OCI-LY1 (cell line): ENCODE data around the gene TSEN15.

Experiments
- H2AFZ ChIP-seq: fragments of 200-600 bp; sonication (generic), shearing (Covaris generic); 2 replicates; pipeline ENCODE4 v1.6.0; 2014; ENCODE audit warnings: antibody characterized with exemption, mild to moderate bottlenecking, low read length
- H3F3A ChIP-seq: fragments of 200-600 bp; sonication (generic), shearing (Covaris generic); 2 replicates; pipeline ENCODE4 v1.6.0; 2014; ENCODE audit warnings: mild to moderate bottlenecking, antibody characterized with exemption, low read length, moderate library complexity; ENCODE audit not compliant: insufficient read depth
- H3K27ac ChIP-seq: fragments of 200-600 bp; sonication (generic); 2 replicates; pipeline ENCODE4 v1.5.1; 2014; ENCODE audit warnings: low read length, mixed run types, mild to moderate bottlenecking, low read depth; ENCODE audit not compliant: poor library complexity, severe bottlenecking
- H3K27me3 ChIP-seq: fragments of 200-600 bp; sonication (generic); 2 replicates; pipeline ENCODE4 v1.6.0; 2014; ENCODE audit warnings: antibody characterized with exemption, mild to moderate bottlenecking, low read length, moderate library complexity; ENCODE audit not compliant: insufficient read depth
- H3K36me3 ChIP-seq: fragments of 200-600 bp; sonication (generic); 2 replicates; pipeline ENCODE4 v1.6.1; 2014; ENCODE audit warnings: mild to moderate bottlenecking, antibody characterized with exemption, low read length, moderate library complexity, mixed read lengths; ENCODE audit not compliant: insufficient read depth
- H3K4me1 ChIP-seq: fragments of 200-600 bp; sonication (generic); 2 replicates; pipeline ENCODE4 v1.5.1; 2014; ENCODE audit warnings: mild to moderate bottlenecking, low read length, moderate library complexity; ENCODE audit not compliant: insufficient read depth, severe bottlenecking
- H3K4me2 ChIP-seq: fragments of 200-600 bp; sonication (generic), shearing (Covaris generic); 2 replicates; pipeline ENCODE4 v1.6.1; 2014; ENCODE audit warnings: low read length
- H3K4me3 ChIP-seq: fragments of 200-600 bp; sonication (generic); 2 replicates; pipeline ENCODE4 v1.5.1; 2014; ENCODE audit warnings: low read length, low read depth, mild to moderate bottlenecking, mixed read lengths; ENCODE audit not compliant: poor library complexity, severe bottlenecking
- H3K79me2 ChIP-seq: fragments of 200-600 bp; shearing (Covaris generic); 2 replicates; pipeline ENCODE4 v1.6.1; 2016; ENCODE audit warnings: mixed run types, low read length, mixed read lengths; ENCODE audit not compliant: insufficient read depth
- H3K9ac ChIP-seq: fragments of 200-600 bp; sonication (generic), shearing (Covaris generic); 2 replicates; pipeline ENCODE4 v1.6.1; 2014; ENCODE audit warnings: mild to moderate bottlenecking, low read length, mixed read lengths
- H3K9me2 ChIP-seq: fragments of 200-600 bp; sonication (generic), shearing (Covaris generic); 2 replicates; pipeline ENCODE4 v1.6.1; 2014; ENCODE audit warnings: low read depth, mild to moderate bottlenecking, low read length, mixed read lengths
- H3K9me3 ChIP-seq: fragments of 200-600 bp; shearing (Covaris generic); 2 replicates; pipeline ENCODE4 v1.6.1; 2014; ENCODE audit warnings: low read length, mixed read lengths
- H4K20me1 ChIP-seq: fragments of 200-600 bp; sonication (generic), shearing (Covaris generic); 2 replicates; pipeline ENCODE4 v1.6.0; 2016; ENCODE audit warnings: mild to moderate bottlenecking, low read length; ENCODE audit not compliant: insufficient read depth
- EZH2 ChIP-seq: fragments of 200-600 bp; sonication (generic), shearing (Covaris generic); IDR thresholded peaks from 2 replicates; pipeline ENCODE4 v1.8.0; 2017; ENCODE audit warnings: borderline replicate concordance, mixed run types, mild to moderate bottlenecking, antibody characterized with exemption, low read length, moderate library complexity, mixed read lengths
- TF ChIP-seq, protein P1 (sequence below): fragments of 200-600 bp; sonication (generic), shearing (Covaris generic); IDR thresholded peaks from 2 replicates; pipeline ENCODE4 v1.5.1; 2017; ENCODE audit warnings: mild to moderate bottlenecking, antibody characterized with exemption, low read length, moderate library complexity, mixed read lengths

Gene TSEN15

DNA sequence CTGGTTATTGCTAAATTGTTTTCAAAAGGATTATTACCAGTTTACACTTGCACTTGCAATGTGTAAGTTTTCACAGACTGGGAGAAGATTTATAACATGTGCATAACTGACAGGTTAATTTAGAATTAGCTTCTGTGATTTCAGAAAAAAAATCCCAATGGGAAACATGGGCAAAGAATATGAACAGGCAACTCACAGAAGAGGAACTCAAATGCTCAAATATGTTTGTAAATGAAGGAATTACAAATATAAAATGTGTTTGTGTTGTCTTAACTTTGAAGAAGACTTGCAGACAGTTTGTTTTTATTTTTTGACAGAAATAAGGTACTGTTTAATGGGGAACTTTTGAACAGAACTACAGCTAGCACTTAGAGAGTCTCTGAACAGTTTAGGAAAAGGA is 8.4 kb downstream of the TSEN15 start:
- Histone ChIP-seq H3K4me2 (no peak overlapping the region), H3K9me3 (no peaks in the 10 kb centered on the region), H3K36me3 (peaks cover 32% of the 10 kb centered on the region), H3K9ac (no peak overlapping the region), H3F3A (no peaks in the 10 kb centered on the region), H2AFZ (no peak overlapping the region), H3K79me2 (no peaks in the 10 kb centered on the region), H3K9me2 (no peaks in the 10 kb centered on the region), H4K20me1 (no peaks in the 10 kb centered on the region), H3K27me3 (no peaks in the 10 kb centered on the region), H3K27ac (no peak overlapping the region), H3K4me1 (no peaks in the 10 kb centered on the region), H3K4me3 (no peak overlapping the region)
- no peak for TF ChIP-seq EZH2
- TF ChIP-seq, protein P1, sequence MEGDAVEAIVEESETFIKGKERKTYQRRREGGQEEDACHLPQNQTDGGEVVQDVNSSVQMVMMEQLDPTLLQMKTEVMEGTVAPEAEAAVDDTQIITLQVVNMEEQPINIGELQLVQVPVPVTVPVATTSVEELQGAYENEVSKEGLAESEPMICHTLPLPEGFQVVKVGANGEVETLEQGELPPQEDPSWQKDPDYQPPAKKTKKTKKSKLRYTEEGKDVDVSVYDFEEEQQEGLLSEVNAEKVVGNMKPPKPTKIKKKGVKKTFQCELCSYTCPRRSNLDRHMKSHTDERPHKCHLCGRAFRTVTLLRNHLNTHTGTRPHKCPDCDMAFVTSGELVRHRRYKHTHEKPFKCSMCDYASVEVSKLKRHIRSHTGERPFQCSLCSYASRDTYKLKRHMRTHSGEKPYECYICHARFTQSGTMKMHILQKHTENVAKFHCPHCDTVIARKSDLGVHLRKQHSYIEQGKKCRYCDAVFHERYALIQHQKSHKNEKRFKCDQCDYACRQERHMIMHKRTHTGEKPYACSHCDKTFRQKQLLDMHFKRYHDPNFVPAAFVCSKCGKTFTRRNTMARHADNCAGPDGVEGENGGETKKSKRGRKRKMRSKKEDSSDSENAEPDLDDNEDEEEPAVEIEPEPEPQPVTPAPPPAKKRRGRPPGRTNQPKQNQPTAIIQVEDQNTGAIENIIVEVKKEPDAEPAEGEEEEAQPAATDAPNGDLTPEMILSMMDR, result no peak

DNA sequence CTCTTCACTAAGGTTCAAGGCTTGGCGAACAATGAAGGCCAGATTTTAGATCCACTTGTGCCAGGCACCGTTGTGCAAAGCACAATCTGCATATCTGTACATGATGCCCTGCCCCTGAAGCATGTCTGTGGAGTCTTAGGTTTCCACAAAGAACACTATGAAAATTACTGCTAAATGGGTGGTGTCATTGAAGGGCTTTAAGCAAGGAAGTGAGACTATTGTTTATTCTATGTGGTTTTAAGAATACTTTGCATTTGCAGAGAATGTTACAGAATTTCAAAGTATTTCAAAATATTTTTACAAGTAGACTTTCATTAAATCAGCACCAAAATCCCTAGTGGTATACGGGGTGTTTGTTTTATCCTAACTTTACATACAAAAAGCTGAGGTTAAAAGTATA is 8.8 kb downstream of the TSEN15 start:
- no peak overlapping the region for H3K27ac ChIP-seq
- no peaks in the 10 kb centered on the region for H3K79me2 ChIP-seq
- no peaks in the 10 kb centered on the region for H3K9me2 ChIP-seq
- H3K9me3 ChIP-seq, result no peaks in the 10 kb centered on the region
- no peak for TF ChIP-seq EZH2
- TF ChIP-seq, protein P1, result no peak
- H3K4me3 ChIP-seq, result no peak overlapping the region
- H3K4me1 ChIP-seq, result no peaks in the 10 kb centered on the region
- no peak overlapping the region for H3K9ac ChIP-seq
- H3K4me2 ChIP-seq, result no peak overlapping the region
- no peak overlapping the region for H2AFZ ChIP-seq
- peaks cover 28% of the 10 kb centered on the region for H3K36me3 ChIP-seq
- no peaks in the 10 kb centered on the region for H3F3A ChIP-seq
- H4K20me1 ChIP-seq, result no peaks in the 10 kb centered on the region
- H3K27me3 ChIP-seq, result no peaks in the 10 kb centered on the region

DNA sequence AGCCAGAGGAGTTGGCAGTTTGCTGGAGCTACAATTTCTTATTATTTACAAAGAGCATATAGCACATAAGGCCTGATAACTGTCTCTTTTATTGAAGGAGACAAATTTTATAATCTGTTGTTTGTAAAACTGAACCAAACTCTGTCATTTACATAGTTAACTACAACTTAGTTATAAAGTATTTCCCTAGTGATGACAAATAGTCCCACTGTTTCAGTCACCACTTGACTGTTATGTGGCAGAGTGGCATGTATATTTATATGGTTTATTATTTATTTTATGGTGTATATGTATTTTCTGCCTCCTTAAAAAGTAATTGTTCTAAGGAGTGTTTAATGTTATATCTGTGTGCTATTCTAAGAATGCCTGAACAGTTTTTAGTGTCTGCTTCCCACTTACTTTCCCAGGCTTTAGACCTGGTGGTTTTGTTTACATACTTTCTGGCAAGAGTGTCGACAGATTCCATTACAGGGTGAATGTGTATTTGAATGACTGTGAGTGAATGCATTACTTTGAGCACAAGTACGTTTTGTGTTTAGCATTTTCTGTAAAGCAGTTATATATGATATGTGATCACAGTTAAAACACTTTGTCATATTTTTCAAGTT is 10.0 kb downstream of the TSEN15 start:
- H2AFZ ChIP-seq, result no peak overlapping the region
- H3K27me3 ChIP-seq, result no peaks in the 10 kb centered on the region
- H3K27ac ChIP-seq, result no peak overlapping the region
- no peaks in the 10 kb centered on the region for H3K4me1 ChIP-seq
- H3K79me2 ChIP-seq, result no peaks in the 10 kb centered on the region
- TF ChIP-seq, protein P1, result no peak
- TF ChIP-seq EZH2, result no peak
- H3K9me3 ChIP-seq, result no peaks in the 10 kb centered on the region
- H3K9me2 ChIP-seq, result no peaks in the 10 kb centered on the region
- no peaks in the 10 kb centered on the region for H4K20me1 ChIP-seq
- H3K36me3 ChIP-seq, result peaks cover 29% of the 10 kb centered on the region
- H3K4me3 ChIP-seq, result no peak overlapping the region
- no peaks in the 10 kb centered on the region for H3F3A ChIP-seq
- no peak overlapping the region for H3K4me2 ChIP-seq
- no peak overlapping the region for H3K9ac ChIP-seq
